ENCODE measurements around the gene MYO1B. TPM values are rescaled to one million over a fixed set of nuclear protein-coding genes. Genes with fewer than 3 reads are reported as not detected.

Gene MYO1B
- total RNA-seq, 1 experiment from 2014 or later = 43.6 TPM

GRCh38 chr2:191265311-191266170, 20.3 kb downstream of the MYO1B start:
- peaks cover 59% of the 10 kb centered on the region for H3K4me1 Mint-ChIP-seq
- no peaks in the 10 kb centered on the region for H3K27me3 Mint-ChIP-seq (ENCODE audit: low read depth)
- peak overlapping the region; percentile 91; the same call in 1 of the 2 replicates for H3K27ac Mint-ChIP-seq
- ATAC-seq = no peak; the same call in 1 of the 2 replicates
- H3K4me3 Mint-ChIP-seq = no peak overlapping the region
- no peak for DNase-seq (ENCODE audit: low spot score)
- H3K36me3 Mint-ChIP-seq = no peaks in the 10 kb centered on the region
- TF ChIP-seq GTF2I (CRISPR knock-in tag; conservative IDR thresholded peaks at IDR 0.05) (no peak), GRHL2 (CRISPR knock-in tag; IDR thresholded peaks at IDR 0.05; ENCODE audit: insufficient replicate concordance, severe bottlenecking) (no peak), GABPB1 (CRISPR knock-in tag; IDR thresholded peaks at IDR 0.05) (no peak)
- H3K9me3 Mint-ChIP-seq = no peaks in the 10 kb centered on the region
- ChIA-PET POLR2A (interaction anchor here (0.6 kb wide), 1 partner anchor 19 kb away, joined by 3 read pairs; no protein-coding TSS in a partner anchor), CTCF (interaction anchor here (1.4 to 1.6 kb wide), 2 partner anchors 48 to 213 kb away, joined by 4 to 6 read pairs; no protein-coding TSS in a partner anchor)

DNA sequence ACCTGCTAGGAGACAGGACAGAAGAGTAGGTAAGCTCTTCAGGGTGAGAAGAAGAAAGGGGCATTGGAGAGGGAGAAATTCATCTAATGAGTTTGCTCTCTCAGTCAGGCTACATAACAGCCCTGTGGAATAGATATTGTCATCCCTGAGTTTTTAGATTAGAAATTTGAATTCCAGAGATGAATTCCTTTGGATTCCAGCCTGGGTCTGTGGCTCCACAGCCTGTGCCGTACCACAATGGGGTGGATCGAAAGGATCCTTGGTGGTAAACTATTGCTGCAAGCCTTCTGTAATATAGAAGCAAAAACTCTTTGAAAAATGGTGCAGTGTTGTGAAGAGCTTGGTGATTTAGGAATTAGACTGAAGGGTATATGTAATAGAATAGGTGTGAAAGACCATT, 21.0 kb downstream of the MYO1B start:
- Mint-ChIP-seq H3K27ac (peak overlapping the region; percentile 91; the same call in 1 of the 2 replicates), H3K4me3 (no peak overlapping the region), H3K4me1 (peaks cover 63% of the 10 kb centered on the region), H3K36me3 (no peaks in the 10 kb centered on the region), H3K9me3 (no peaks in the 10 kb centered on the region), H3K27me3 (ENCODE audit: low read depth) (no peaks in the 10 kb centered on the region)
- no peak for ATAC-seq
- no peak for TF ChIP-seq EMX1 (CRISPR knock-in tag; IDR thresholded peaks at IDR 0.05)
- TF ChIP-seq RORB (CRISPR knock-in tag; IDR thresholded peaks at IDR 0.05) = no peak
- no peak for TF ChIP-seq USF1 (CRISPR knock-in tag; IDR thresholded peaks at IDR 0.05)
- no peak for TF ChIP-seq CDX4 (CRISPR knock-in tag; IDR thresholded peaks at IDR 0.05; ENCODE audit: borderline replicate concordance)
- TF ChIP-seq CREB1 (CRISPR knock-in tag; IDR thresholded peaks at IDR 0.05) = no peak
- no peak for TF ChIP-seq TP53 (CRISPR knock-in tag; IDR thresholded peaks at IDR 0.05)
- TF ChIP-seq SP1 (CRISPR knock-in tag; conservative IDR thresholded peaks at IDR 0.05) = no peak
- TF ChIP-seq ZNF219 (CRISPR knock-in tag; IDR thresholded peaks at IDR 0.05; ENCODE audit: borderline replicate concordance) = no peak
- no peak for TF ChIP-seq NR3C1 (CRISPR knock-in tag; conservative IDR thresholded peaks at IDR 0.05; ENCODE audit: low read depth)
- no peak for TF ChIP-seq FOXP1 (CRISPR knock-in tag; IDR thresholded peaks at IDR 0.05; ENCODE audit: borderline replicate concordance)
- no peak for TF ChIP-seq NFYB (CRISPR knock-in tag; conservative IDR thresholded peaks at IDR 0.05; ENCODE audit: low read depth)
- TF ChIP-seq STAT6 (CRISPR knock-in tag; conservative IDR thresholded peaks at IDR 0.05; ENCODE audit: low read depth) = no peak
- TF ChIP-seq ERG (CRISPR knock-in tag; IDR thresholded peaks at IDR 0.05) = no peak
- no peak for TF ChIP-seq KAT7 (CRISPR knock-in tag; IDR thresholded peaks at IDR 0.05; ENCODE audit: borderline replicate concordance)
- no peak for TF ChIP-seq GTF2I (CRISPR knock-in tag; conservative IDR thresholded peaks at IDR 0.05)
- TF ChIP-seq, protein P1, sequence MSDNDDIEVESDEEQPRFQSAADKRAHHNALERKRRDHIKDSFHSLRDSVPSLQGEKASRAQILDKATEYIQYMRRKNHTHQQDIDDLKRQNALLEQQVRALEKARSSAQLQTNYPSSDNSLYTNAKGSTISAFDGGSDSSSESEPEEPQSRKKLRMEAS (CRISPR knock-in tag; IDR thresholded peaks at IDR 0.05) = no peak
- no peak for TF ChIP-seq HMGA2 (CRISPR knock-in tag; IDR thresholded peaks at IDR 0.05)
- no peak for TF ChIP-seq RELA (CRISPR knock-in tag; IDR thresholded peaks at IDR 0.05; ENCODE audit: borderline replicate concordance)
- POLR2A ChIA-PET = interaction anchor here (0.6 kb wide), 1 partner anchor 20 kb away, joined by 3 read pairs; no protein-coding TSS in a partner anchor
- DNase-seq (ENCODE audit: low spot score) = no peak
- CTCF ChIA-PET = interaction anchor here (1.4 to 1.6 kb wide), 2 partner anchors 48 to 214 kb away, joined by 4 to 6 read pairs; no protein-coding TSS in a partner anchor
